Subcutaneous adipose tissue (tissue), 4 donors: Measurements from ENCODE around the gene PEF1. TPM values are rescaled to one million over a fixed set of nuclear protein-coding genes. Genes with fewer than 3 reads are reported as not detected.

Source experiments
- total RNA-seq, 4 donors: library from RNA; depleted of rRNA; stranded (reverse); fragments of >200 nt; gene quantifications; one replicate each; pipeline ENCODE4 v1.1.0, GENCODE V29; 2016
- TF ChIP-seq, protein P1 (sequence below): fragments of 450-650 bp; IDR thresholded peaks from one replicate; pipeline ENCODE4 v1.5.1; 2016; ENCODE audit warnings: low read depth, mild to moderate bottlenecking, control low read depth, antibody characterized with exemption, moderate library complexity

PEF1 gene
- total RNA-seq, 4 donors from 2014 or later: 49.6 to 68.8 (median 56.9) TPM

DNA sequence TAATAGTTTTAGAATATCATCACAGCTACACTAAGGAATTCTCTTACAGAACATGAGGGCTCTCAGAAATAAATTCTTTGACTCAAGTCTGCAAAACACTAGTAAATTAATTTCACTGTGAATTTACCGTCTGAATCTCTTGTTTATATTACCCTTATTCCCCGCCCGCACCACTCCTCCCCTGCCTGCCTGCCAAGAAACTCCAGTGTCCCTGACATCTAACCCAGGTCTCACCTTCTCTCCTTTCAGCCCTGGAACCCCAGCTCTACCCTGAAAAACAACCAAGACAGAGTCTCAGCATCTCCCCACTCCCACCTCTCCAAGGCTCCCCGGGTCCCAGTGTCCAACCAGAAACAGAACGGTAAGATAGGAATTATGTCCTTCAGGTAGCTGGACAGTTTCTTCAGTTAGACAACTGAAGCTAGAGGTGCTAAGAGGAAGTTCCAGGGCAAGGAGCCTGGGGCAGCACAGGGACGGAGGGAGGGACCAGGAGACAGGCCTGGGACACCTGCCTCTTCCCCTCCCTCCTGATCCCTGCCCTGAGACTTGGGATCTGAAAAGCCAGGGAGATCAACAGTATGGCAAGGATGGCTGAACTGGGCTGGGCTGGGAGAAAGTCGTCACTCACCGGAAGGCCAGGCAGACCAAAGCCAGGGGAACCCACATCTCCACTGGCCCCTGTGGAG lies 43.7 kb upstream of the PEF1 start:
- TF ChIP-seq, protein P1, sequence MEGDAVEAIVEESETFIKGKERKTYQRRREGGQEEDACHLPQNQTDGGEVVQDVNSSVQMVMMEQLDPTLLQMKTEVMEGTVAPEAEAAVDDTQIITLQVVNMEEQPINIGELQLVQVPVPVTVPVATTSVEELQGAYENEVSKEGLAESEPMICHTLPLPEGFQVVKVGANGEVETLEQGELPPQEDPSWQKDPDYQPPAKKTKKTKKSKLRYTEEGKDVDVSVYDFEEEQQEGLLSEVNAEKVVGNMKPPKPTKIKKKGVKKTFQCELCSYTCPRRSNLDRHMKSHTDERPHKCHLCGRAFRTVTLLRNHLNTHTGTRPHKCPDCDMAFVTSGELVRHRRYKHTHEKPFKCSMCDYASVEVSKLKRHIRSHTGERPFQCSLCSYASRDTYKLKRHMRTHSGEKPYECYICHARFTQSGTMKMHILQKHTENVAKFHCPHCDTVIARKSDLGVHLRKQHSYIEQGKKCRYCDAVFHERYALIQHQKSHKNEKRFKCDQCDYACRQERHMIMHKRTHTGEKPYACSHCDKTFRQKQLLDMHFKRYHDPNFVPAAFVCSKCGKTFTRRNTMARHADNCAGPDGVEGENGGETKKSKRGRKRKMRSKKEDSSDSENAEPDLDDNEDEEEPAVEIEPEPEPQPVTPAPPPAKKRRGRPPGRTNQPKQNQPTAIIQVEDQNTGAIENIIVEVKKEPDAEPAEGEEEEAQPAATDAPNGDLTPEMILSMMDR: no peak

DNA sequence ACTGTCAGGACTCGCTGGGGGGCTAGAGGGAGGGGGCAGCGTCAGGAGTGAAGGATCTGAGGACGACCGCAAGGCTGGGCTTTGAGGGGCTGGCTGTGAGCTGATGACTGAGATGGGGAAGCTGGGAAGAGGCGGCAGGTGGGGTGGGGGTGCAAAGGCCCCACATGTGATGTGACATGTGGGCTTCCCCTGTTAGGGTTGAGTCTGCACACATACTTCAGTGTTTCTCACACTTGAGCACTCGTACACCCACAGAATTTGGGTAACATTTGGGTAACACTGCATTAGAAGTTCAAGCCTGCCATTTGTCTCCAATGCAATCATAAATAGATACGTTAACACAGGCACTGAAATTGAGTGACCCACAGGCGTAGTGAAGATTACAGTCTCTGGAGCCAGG lies 42.9 kb upstream of the PEF1 start:
- TF ChIP-seq, protein P1: no peak

DNA sequence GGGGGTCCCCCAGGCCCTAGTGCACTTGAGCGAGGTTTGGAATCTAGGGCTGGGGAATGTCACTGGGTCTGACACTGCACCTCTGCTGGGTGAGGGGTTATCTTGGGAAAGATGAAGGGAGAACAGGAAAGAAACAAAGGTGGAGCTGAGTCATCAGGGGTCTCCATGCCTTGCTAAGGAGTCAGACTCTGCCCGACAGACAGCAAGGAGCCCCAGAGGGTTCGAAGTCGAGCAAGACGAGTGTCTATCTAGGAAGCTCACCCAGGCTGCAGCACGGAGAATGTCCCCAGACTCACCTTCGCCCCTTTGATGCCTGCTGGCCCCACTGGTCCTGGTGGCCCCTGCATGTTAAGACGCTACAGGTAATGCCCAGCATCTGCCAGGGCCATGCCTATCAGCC lies 41.1 kb upstream of the PEF1 start:
- TF ChIP-seq, protein P1: no peak

DNA sequence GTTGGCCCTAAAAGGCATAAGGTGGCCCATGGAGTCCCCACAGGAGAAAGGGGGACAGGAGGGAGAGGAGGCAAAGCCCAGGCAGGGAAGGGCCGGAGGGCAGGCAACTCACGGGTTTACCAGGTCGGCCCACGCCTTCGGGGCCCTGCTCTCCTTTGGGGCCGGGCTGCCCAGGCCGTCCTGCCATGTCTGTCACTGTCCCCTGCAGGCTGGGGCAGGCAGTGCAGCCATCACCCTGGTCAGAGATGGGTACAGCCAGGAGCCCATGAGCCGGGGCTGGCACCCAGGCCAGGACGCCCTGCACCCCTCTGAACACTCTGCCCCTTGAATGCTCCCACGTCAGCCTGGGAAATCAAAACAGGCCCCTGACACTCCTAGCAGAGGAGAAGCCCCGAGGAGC lies 39.3 kb upstream of the PEF1 start:
- TF ChIP-seq, protein P1: no peak

DNA sequence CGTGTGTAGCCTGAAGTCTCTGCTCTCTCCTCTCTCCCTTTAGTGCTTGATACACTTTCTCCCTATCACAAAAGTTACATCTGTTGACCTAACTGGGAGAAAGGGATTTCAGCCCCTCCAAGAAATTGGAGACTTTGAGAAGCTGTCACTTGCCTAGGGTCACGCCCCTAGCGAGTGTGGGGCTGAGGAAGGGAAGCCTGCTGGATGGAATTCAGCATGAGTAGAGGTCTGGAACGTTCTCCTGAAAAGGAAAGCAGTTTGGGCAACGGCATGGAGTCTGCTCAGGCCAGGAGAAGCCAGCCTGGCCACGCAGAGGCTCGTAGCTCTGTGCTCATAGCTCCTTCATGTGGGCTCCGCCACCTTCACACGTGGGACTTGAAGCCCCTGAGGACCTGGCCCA lies 36.7 kb upstream of the PEF1 start:
- TF ChIP-seq, protein P1: no peak

DNA sequence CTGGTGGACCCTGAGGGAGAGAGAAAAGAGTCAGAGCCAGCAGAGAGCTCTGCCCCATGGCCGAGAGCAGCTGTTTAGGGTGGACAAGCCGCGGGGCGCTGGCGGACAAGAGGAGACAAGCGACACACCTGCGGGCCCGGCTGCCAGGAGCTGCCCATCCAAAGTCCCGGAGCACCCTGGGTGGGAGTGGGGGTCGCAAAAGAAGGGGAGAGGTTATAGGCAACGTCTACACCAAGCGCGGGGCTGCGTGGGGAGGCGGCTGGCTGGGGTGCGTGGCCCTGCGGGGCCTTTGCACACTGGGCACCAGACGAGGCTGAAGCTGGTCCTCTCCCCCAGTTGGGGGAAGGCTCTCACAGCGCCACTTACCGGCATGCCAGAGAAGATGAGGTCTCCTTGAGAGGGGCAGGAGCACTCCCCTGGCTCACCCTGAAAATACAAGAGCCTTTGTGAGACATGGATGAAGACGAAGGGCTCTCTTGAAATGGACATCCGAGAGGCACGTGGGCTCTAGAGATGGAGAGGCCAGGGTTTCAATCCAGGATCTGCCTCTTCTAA lies 35.1 kb upstream of the PEF1 start:
- TF ChIP-seq, protein P1: no peak

DNA sequence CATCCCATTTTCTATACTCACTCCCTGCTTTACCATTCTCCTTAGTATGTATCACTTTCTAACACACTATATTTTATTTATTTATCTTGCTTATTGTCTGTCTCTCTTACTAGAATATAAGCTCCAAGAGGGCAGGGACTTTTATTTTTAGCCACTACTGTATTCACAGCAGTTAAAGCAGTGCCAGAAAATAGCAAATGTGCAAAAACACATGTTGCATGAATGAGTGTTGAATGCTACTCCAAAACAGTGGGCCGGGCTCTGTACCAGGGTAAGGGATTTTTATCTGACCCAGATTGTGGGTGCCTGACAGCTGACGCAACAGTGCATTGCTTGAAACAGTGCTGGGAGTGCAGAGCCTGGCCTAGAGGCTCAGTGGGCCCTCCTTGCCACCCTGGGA lies 34.4 kb upstream of the PEF1 start:
- TF ChIP-seq, protein P1: no peak
